Lower leg skin (tissue), 3 donors: ENCODE data around the gene NTRK2.

Experiments used
- CTCF ChIP-seq, 3 donors: fragments of 450-650 bp; IDR thresholded peaks; one replicate each; pipeline ENCODE4 v1.5.1; 2016; ENCODE audit warnings: antibody characterized with exemption in 3 of 3, mild to moderate bottlenecking in 3 of 3, moderate library complexity in 2 of 3
- POLR2A ChIP-seq, 2 donors: fragments of 450-650 bp; IDR thresholded peaks; one replicate each; pipeline ENCODE4 v1.6.1; 2016 to 2017; ENCODE audit warnings: antibody characterized with exemption in 2 of 2, mild to moderate bottlenecking in 1 of 2, moderate library complexity in 1 of 2

- TF ChIP-seq CTCF (IDR thresholded peaks at IDR 0.05) (no peak), POLR2A (IDR thresholded peaks at IDR 0.05) (no peak)
These were observed 103.0 kb downstream of the NTRK2 start for GRCh38 chr9:84772511-84772910.
